Skeletal muscle satellite cell (primary cell): ENCODE data around the gene TSPAN32.
"Not testable (repeated sequence)": the region's sequence is repeated elsewhere in the genome, so short reads cannot be mapped to it uniquely, and the experiment has no call there.

Experiments used
- H3K27me3 ChIP-seq: 2 replicates; pipeline ENCODE4 v1.7.0; 2013; ENCODE audit warnings: low read length; ENCODE audit not compliant: control insufficient read depth, insufficient read depth
- H3K36me3 ChIP-seq: 2 replicates; pipeline ENCODE4 v1.7.0; 2013; ENCODE audit warnings: mild to moderate bottlenecking, control low read depth, low read length; ENCODE audit not compliant: insufficient read depth
- H3K4me1 ChIP-seq: 2 replicates; pipeline ENCODE4 v1.7.0; 2013; ENCODE audit warnings: low read length; ENCODE audit not compliant: control insufficient read depth, insufficient read depth
- H3K4me2 ChIP-seq: 2 replicates; pipeline ENCODE4 v1.7.0; 2013; ENCODE audit warnings: mild to moderate bottlenecking, low read length
- H3K4me3 ChIP-seq: 2 replicates; pipeline ENCODE4 v1.7.0; 2013; ENCODE audit warnings: low read length
- H3K9ac ChIP-seq: 2 replicates; pipeline ENCODE4 v1.7.0; 2013; ENCODE audit warnings: mild to moderate bottlenecking, low read depth, low read length, moderate library complexity
- H3K9me3 ChIP-seq: replicated peaks from 2 replicates; pipeline ENCODE4 v1.7.0; 2013; ENCODE audit warnings: mild to moderate bottlenecking, control low read depth, low read length

TSPAN32 gene

GRCh38 chr11:2359557-2359956, 57.7 kb downstream of the TSPAN32 start:
- peaks cover 12% of the 10 kb centered on the region for H3K27me3 ChIP-seq
- no peaks in the 10 kb centered on the region for H3K9me3 ChIP-seq
- no peak overlapping the region for H3K4me3 ChIP-seq
- no peaks in the 10 kb centered on the region for H3K4me1 ChIP-seq
- no peaks in the 10 kb centered on the region for H3K36me3 ChIP-seq
- H3K4me2 ChIP-seq: no peak overlapping the region
- no peak overlapping the region for H3K9ac ChIP-seq

- Histone ChIP-seq H3K9me3 (no peaks in the 10 kb centered on the region), H3K36me3 (no peaks in the 10 kb centered on the region), H3K4me1 (no peaks in the 10 kb centered on the region), H3K9ac (no peak overlapping the region), H3K4me2 (no peak overlapping the region), H3K4me3 (no peak overlapping the region), H3K27me3 (peaks cover 12% of the 10 kb centered on the region)
Measured at GRCh38 chr11:2360081-2360642, 58.3 kb downstream of the TSPAN32 start.

- Histone ChIP-seq H3K27me3 (peaks cover 8% of the 10 kb centered on the region), H3K9me3 (no peaks in the 10 kb centered on the region), H3K4me3 (no peak overlapping the region), H3K4me2 (no peak overlapping the region), H3K4me1 (no peaks in the 10 kb centered on the region), H3K36me3 (no peaks in the 10 kb centered on the region), H3K9ac (no peak overlapping the region)
Measured at GRCh38 chr11:2361565-2361964, 59.8 kb downstream of the TSPAN32 start.

GRCh38 chr11:2362414-2362813, 60.6 kb downstream of the TSPAN32 start:
- Histone ChIP-seq H3K4me1 (no peaks in the 10 kb centered on the region), H3K4me2 (no peak overlapping the region), H3K9ac (no peak overlapping the region), H3K27me3 (peaks cover 5% of the 10 kb centered on the region), H3K4me3 (no peak overlapping the region), H3K36me3 (no peaks in the 10 kb centered on the region), H3K9me3 (no peaks in the 10 kb centered on the region)

- Histone ChIP-seq H3K4me2 (no peak overlapping the region), H3K4me1 (no peaks in the 10 kb centered on the region), H3K9ac (no peak overlapping the region), H3K4me3 (no peak overlapping the region), H3K36me3 (no peaks in the 10 kb centered on the region), H3K27me3 (peaks cover 7% of the 10 kb centered on the region), H3K9me3 (no peaks in the 10 kb centered on the region)
Measured at GRCh38 chr11:2363130-2363529, 61.3 kb downstream of the TSPAN32 start.

GRCh38 chr11:2363577-2364370, 62.0 kb downstream of the TSPAN32 start:
- H3K9ac ChIP-seq: no peak overlapping the region
- no peaks in the 10 kb centered on the region for H3K36me3 ChIP-seq
- H3K9me3 ChIP-seq: no peaks in the 10 kb centered on the region
- H3K4me2 ChIP-seq: no peak overlapping the region
- H3K4me3 ChIP-seq: no peak overlapping the region
- H3K27me3 ChIP-seq: peaks cover 7% of the 10 kb centered on the region
- no peaks in the 10 kb centered on the region for H3K4me1 ChIP-seq

- H3K4me3 ChIP-seq: not testable (repeated sequence)
Measured at GRCh38 chr11:2364386-2364785, 62.6 kb downstream of the TSPAN32 start.

GRCh38 chr11:2365571-2366210, 63.9 kb downstream of the TSPAN32 start:
- no peak overlapping the region for H3K4me3 ChIP-seq
- H3K27me3 ChIP-seq: peaks cover 7% of the 10 kb centered on the region
- no peaks in the 10 kb centered on the region for H3K4me1 ChIP-seq
- H3K36me3 ChIP-seq: no peaks in the 10 kb centered on the region
- H3K9ac ChIP-seq: no peak overlapping the region
- no peak overlapping the region for H3K4me2 ChIP-seq
- H3K9me3 ChIP-seq: no peaks in the 10 kb centered on the region

More at GRCh38 chr11:2364386-2364785, 62.6 kb downstream of the TSPAN32 start:
- not testable (repeated sequence) for H3K4me2 ChIP-seq, H3K27me3 ChIP-seq, H3K9ac ChIP-seq, H3K9me3 ChIP-seq, H3K36me3 ChIP-seq, H3K4me1 ChIP-seq

- Histone ChIP-seq H3K9ac (no peak overlapping the region), H3K27me3 (peaks cover 7% of the 10 kb centered on the region), H3K9me3 (no peaks in the 10 kb centered on the region), H3K4me2 (no peak overlapping the region), H3K4me1 (no peaks in the 10 kb centered on the region), H3K4me3 (no peak overlapping the region), H3K36me3 (no peaks in the 10 kb centered on the region)
Measured at GRCh38 chr11:2366276-2366675, 64.5 kb downstream of the TSPAN32 start.

- H3K36me3 ChIP-seq: no peaks in the 10 kb centered on the region
- H3K9me3 ChIP-seq: no peaks in the 10 kb centered on the region
- no peak overlapping the region for H3K9ac ChIP-seq
- no peak overlapping the region for H3K4me3 ChIP-seq
- H3K27me3 ChIP-seq: peaks cover 7% of the 10 kb centered on the region
- H3K4me2 ChIP-seq: no peak overlapping the region
- no peaks in the 10 kb centered on the region for H3K4me1 ChIP-seq
Measured at GRCh38 chr11:2366733-2367132, 64.9 kb downstream of the TSPAN32 start.

- H3K27me3 ChIP-seq: peaks cover 7% of the 10 kb centered on the region
- no peak overlapping the region for H3K4me3 ChIP-seq
- H3K36me3 ChIP-seq: no peaks in the 10 kb centered on the region
- H3K4me1 ChIP-seq: no peaks in the 10 kb centered on the region
- no peak overlapping the region for H3K4me2 ChIP-seq
- H3K9ac ChIP-seq: no peak overlapping the region
- no peaks in the 10 kb centered on the region for H3K9me3 ChIP-seq
Measured at GRCh38 chr11:2367266-2368160, 65.7 kb downstream of the TSPAN32 start.
